ENCODE measurements around the gene INPP4A. TPM values are rescaled to one million over a fixed set of nuclear protein-coding genes. Genes with fewer than 3 reads are reported as not detected.

INPP4A gene
- polyA plus RNA-seq, 1 donor from 2014 or later, result 51.4 TPM

- TF ChIP-seq EZH2 (IDR thresholded peaks at IDR 0.05; ENCODE audit: borderline replicate concordance, insufficient read depth, low read length, poor library complexity, severe bottlenecking) (no peak), TAF1 (IDR thresholded peaks at IDR 0.05; ENCODE audit: low read depth) (no peak), POLR2AphosphoS5 (IDR thresholded peaks at IDR 0.05) (no peak), REST (IDR thresholded peaks at IDR 0.05; ENCODE audit: borderline replicate concordance) (no peak)
Observed at GRCh38 chr2:98500561-98500960, 55.9 kb downstream of the INPP4A start.

GRCh38 chr2:98501223-98501622, 56.6 kb downstream of the INPP4A start:
- no peaks in the 10 kb centered on the region for H4K20me1 ChIP-seq (ENCODE audit: insufficient read depth)
- no peak overlapping the region for H3K4me2 ChIP-seq (ENCODE audit: low read length)
- H2AFZ ChIP-seq (ENCODE audit: low read depth, low read length), result no peak overlapping the region
- H3K9me3 ChIP-seq (ENCODE audit: low read length), result peaks cover 5% of the 10 kb centered on the region
- no peaks in the 10 kb centered on the region for H3K79me2 ChIP-seq (replicated peaks; ENCODE audit: insufficient read depth, low read length)
- H3K27ac ChIP-seq (ENCODE audit: low read length), result no peak overlapping the region
- H3K36me3 ChIP-seq (ENCODE audit: insufficient read depth, low read length), result no peaks in the 10 kb centered on the region
- H3K27me3 ChIP-seq (ENCODE audit: insufficient read depth, low read depth, low read length), result no peaks in the 10 kb centered on the region
- no peaks in the 10 kb centered on the region for H3F3A ChIP-seq (ENCODE audit: insufficient read depth, low read length, poor library complexity, severe bottlenecking)
- no peak overlapping the region for H3K9ac ChIP-seq (ENCODE audit: low read length)
- TF ChIP-seq MXI1 (conservative IDR thresholded peaks at IDR 0.05; ENCODE audit: poor library complexity, severe bottlenecking) (no peak), SMC3 (conservative IDR thresholded peaks at IDR 0.05; ENCODE audit: poor library complexity) (no peak), RAD21 (conservative IDR thresholded peaks at IDR 0.05) (no peak), POLR2AphosphoS5 (IDR thresholded peaks at IDR 0.05) (no peak), CTCF (IDR thresholded peaks at IDR 0.05; ENCODE audit: poor library complexity, severe bottlenecking) (no peak), TAF1 (IDR thresholded peaks at IDR 0.05; ENCODE audit: low read depth) (no peak), EP300 (conservative IDR thresholded peaks at IDR 0.05; ENCODE audit: poor library complexity, severe bottlenecking) (no peak)
- H3K9me2 ChIP-seq (ENCODE audit: insufficient read depth, low read length), result no peaks in the 10 kb centered on the region
- H3K4me3 ChIP-seq (ENCODE audit: low read length), result no peak overlapping the region

More at GRCh38 chr2:98500561-98500960, 55.9 kb downstream of the INPP4A start:
- Histone ChIP-seq H3K9me3 (ENCODE audit: low read length) (peaks cover 5% of the 10 kb centered on the region), H4K20me1 (ENCODE audit: insufficient read depth) (no peaks in the 10 kb centered on the region), H3K4me2 (ENCODE audit: low read length) (no peak overlapping the region), H3K27me3 (ENCODE audit: insufficient read depth, low read depth, low read length) (no peaks in the 10 kb centered on the region), H3K9me2 (ENCODE audit: insufficient read depth, low read length) (no peaks in the 10 kb centered on the region), H3K4me3 (ENCODE audit: low read length) (no peak overlapping the region), H3K9ac (ENCODE audit: low read length) (no peak overlapping the region), H3F3A (ENCODE audit: insufficient read depth, low read length, poor library complexity, severe bottlenecking) (no peaks in the 10 kb centered on the region), H3K79me2 (replicated peaks; ENCODE audit: insufficient read depth, low read length) (no peaks in the 10 kb centered on the region), H3K27ac (ENCODE audit: low read length) (no peak overlapping the region), H3K36me3 (ENCODE audit: insufficient read depth, low read length) (no peaks in the 10 kb centered on the region), H2AFZ (ENCODE audit: low read depth, low read length) (no peak overlapping the region)

GRCh38 chr2:98501876-98502275, 57.2 kb downstream of the INPP4A start:
- H3K27me3 ChIP-seq (ENCODE audit: insufficient read depth, low read depth, low read length), result no peaks in the 10 kb centered on the region
- no peaks in the 10 kb centered on the region for H4K20me1 ChIP-seq (ENCODE audit: insufficient read depth)
- TF ChIP-seq EP300 (conservative IDR thresholded peaks at IDR 0.05; ENCODE audit: poor library complexity, severe bottlenecking) (no peak), TAF1 (IDR thresholded peaks at IDR 0.05; ENCODE audit: low read depth) (no peak), CTCF (IDR thresholded peaks at IDR 0.05; ENCODE audit: poor library complexity, severe bottlenecking) (no peak), EZH2 (IDR thresholded peaks at IDR 0.05; ENCODE audit: borderline replicate concordance, insufficient read depth, low read length, poor library complexity, severe bottlenecking) (no peak), RAD21 (conservative IDR thresholded peaks at IDR 0.05) (no peak), MXI1 (conservative IDR thresholded peaks at IDR 0.05; ENCODE audit: poor library complexity, severe bottlenecking) (no peak), SMC3 (conservative IDR thresholded peaks at IDR 0.05; ENCODE audit: poor library complexity) (no peak), POLR2AphosphoS5 (IDR thresholded peaks at IDR 0.05) (no peak), REST (IDR thresholded peaks at IDR 0.05; ENCODE audit: borderline replicate concordance) (no peak)
- H3K9me3 ChIP-seq (ENCODE audit: low read length), result peaks cover 3% of the 10 kb centered on the region
- H2AFZ ChIP-seq (ENCODE audit: low read depth, low read length), result no peak overlapping the region
- no peaks in the 10 kb centered on the region for H3F3A ChIP-seq (ENCODE audit: insufficient read depth, low read length, poor library complexity, severe bottlenecking)
- no peak overlapping the region for H3K4me2 ChIP-seq (ENCODE audit: low read length)
- no peaks in the 10 kb centered on the region for H3K79me2 ChIP-seq (replicated peaks; ENCODE audit: insufficient read depth, low read length)
- no peaks in the 10 kb centered on the region for H3K36me3 ChIP-seq (ENCODE audit: insufficient read depth, low read length)
- no peak overlapping the region for H3K4me3 ChIP-seq (ENCODE audit: low read length)
- H3K9ac ChIP-seq (ENCODE audit: low read length), result no peak overlapping the region
- peak overlapping the region; percentile 53 for H3K27ac ChIP-seq (ENCODE audit: low read length)
- H3K9me2 ChIP-seq (ENCODE audit: insufficient read depth, low read length), result no peaks in the 10 kb centered on the region
